HS-5 (cell line): ENCODE measurements around the gene CEP57.
"Not testable (repeated sequence)": the region's sequence is repeated elsewhere in the genome, so short reads cannot be mapped to it uniquely, and the experiment has no call there.

Experiments used
- DNase-seq: peaks from one replicate; pipeline ENCODE4 v3.0.0-alpha.2; 2012; ENCODE audit warnings: low read depth

CEP57 gene

DNA sequence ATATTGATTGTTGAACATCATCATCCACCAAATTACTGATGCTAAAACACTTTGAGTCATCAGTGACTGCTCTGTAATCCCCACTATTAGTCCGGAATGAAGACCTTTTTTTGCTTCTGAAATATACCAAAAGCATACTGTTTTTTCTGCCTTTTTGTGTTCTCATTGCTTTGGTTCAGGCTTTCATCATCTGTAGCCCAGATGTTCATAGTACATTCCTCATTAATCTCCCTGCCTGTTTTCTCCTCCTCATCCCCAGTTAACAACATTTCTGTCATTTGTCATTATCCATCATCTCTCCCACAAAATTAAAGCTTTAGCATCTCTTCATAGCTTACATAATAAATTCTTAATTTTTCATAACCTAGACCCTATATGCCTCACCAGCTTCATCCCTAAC lies 9.2 kb downstream of the CEP57 start:
- DNase-seq: no peak

DNA sequence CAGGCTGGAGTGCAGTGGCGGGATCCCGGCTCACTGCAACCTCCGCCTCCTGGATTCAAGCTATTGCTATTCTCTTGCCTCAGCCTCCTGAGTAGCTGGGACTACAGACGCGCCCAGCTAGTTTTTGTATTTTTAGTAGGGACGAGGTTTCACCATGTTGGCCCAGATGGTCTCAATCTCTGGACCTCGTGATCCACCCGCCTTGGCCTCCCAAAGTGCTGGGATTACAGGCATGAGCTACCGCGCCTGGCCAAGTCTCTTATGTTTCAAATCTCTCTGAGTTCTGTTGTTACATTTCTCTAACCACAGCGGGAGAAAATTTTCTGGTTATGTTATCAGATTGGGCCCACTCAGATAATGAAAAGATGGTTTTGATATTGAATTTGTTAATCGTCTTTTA lies 10.1 kb downstream of the CEP57 start:
- DNase-seq: no peak

DNA sequence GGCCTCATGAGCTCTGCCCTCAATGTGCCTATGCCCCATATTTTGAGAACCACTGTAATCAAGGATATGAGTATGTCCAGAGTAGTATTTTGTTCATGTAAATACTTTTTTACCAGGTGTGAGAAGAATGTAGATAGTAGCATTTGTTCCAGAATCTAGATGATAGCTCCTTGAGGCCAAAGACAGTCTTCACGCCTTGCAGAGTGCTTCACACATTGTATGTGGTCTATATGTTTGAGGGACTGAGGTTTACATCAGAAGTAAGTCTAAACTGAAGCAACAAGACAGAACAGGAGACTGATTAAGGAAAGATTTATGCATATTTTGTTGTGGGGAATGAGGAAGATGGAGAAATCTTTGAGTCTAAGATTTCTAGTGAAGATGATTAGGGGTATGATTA lies 12.5 kb downstream of the CEP57 start:
- DNase-seq: no peak

DNA sequence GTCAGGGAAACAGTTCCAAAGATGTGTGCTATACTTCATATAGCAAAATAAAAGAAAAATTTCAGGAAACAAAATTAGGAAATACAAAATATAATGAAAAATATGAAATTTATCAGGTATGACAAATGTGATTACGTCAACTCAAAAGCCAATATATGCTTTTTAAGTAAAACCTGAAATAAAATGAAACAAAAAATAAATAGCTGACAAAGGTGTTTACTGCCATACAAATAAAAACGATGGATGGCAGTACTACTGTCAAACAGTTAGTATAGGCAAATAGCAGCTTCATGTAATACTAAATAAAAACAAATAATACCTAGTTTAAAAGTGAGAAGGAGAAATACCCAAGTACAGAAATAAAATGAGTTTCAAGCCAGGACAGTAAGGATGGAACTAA lies 13.7 kb downstream of the CEP57 start:
- DNase-seq: no peak

DNA sequence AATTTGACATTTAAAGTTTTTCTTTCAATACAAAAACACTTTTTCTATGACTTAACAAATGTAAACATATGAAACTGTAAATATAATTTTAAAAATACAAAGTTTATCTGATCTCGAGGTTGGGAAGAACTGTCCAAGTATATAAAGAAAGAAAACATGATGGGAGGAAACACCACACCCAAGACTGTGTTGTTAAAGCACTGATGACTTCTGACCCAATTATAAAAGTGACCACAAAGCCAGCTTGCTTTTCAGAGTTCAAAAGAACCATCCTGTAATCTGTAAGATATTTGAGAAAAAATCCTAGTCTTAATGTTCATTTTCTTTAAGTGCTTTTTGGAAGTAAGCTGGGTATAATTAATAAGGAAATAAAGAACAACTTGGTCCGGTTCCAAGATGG lies 15.6 kb downstream of the CEP57 start:
- no peak for DNase-seq

DNA sequence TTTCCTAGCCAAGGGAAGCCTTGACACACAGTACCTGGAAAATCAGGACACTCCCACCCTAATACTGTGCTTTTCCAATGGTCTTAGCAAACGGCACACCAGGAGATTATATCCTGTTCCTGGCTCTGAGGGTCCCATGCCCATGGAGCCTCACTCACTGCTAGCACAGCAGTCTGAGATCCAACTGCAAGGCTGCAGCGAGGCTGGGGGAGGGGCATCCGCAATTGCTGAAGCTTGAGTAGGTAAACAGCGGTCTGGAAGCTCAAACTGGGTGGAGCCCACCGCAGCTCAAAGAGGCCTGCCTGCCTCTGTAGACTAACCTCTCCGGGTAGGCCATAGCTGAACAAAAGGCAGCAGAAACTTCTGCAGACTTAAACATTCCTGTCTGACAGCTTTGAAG lies 16.2 kb downstream of the CEP57 start:
- DNase-seq: not testable (repeated sequence)

DNA sequence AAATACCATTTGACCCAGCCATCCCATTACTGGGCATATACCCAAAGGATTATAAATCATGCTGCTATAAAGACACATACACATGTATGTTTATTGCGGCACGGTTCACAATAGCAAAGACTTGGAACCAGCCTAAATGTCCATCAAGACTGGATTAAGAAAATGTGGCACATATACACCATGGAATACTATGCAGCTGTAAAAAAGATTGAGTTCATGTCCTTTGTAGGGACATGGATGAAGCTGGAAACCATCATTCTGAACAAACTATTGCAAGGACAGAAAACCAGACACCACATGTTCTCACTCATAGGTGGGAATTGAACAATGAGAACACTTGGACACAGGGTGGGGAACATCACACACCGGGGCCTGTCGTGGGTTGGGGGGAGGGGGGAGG lies 20.8 kb downstream of the CEP57 start:
- DNase-seq: not testable (repeated sequence)

DNA sequence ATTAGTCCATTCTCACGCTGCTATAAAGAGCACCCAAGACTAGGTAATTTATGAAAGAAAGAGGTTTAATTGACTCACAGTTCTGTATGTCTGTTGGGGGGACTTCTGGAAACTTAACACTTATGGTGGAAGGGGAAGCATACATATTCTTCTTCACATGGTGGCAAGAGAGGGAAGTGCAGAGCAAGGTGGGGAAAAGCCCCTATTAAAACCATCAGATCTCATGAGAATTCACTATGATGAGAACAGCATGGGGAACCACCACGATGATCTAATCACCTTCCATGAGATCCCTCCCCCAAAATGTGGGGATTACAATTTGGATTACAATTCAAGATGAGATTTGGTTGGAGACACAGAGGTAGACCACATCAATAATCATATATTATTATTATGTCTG lies 25.7 kb downstream of the CEP57 start:
- no peak for DNase-seq

DNA sequence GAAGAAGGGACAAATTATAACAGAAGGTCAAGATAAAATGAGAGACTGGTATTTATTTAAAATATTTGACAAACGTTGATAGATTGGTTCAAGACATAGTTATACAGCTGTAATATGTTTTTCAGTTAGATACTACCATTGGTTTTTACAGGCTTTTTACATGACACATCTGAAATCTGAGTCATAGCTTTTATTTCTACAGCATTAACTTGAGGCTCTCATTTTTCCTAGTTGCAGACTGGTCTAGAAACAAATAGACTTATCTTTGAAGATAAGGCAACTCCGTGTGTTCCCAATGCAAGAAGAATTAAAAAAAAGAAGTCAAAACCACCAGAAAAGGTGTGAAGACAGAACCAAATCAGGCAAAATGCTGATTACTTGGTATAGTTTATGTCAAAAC lies 31.3 kb downstream of the CEP57 start:
- no peak for DNase-seq

DNA sequence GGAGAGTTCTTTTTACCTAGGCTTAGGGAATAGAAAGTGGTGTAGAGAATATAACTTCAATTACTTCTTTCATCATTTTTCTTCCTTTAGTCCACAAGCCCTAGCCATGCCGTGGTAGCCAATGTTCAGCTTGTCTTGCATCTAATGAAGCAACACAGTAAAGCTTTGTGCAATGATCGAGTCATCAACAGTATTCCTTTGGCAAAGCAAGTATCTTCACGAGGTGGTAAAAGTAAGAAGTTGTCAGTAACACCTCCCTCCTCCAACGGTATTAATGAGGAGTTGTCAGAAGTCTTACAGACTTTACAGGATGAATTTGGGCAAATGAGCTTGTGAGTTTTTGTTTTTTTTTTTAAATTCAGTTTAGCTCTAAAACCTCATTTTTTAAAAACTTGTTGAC lies 37.4 kb downstream of the CEP57 start:
- DNase-seq: no peak

DNA sequence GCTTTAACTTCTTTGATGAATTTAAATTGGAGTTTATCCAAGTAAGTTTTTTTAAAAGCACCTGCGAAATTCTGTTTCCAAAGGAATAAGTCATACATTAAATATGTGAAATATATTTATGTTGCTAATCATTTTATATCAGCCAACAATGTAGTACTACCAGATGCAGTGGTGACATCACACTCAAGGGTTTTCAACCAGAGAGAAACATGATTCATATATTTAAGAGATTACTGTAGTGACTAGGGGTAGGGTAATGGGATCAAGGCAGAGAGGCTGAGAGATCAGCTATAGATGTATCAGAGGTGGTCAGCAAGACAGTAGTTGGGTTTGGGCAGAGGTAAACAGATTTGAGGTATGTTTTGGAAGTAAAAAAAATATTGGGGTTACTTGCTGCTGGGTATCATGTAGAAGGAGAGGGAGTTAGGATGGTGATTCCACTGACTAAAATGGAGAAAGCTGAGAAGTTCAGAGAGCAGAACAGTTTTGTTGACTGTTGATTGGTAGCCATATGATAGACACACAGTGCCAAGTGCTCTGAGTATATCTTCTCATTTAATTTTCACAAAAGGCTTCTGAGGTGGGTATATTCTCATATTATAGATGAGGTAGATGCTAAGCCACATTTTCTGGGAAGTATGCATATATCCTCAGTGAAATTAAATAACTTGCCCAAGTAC lies 39.4 kb downstream of the CEP57 start:
- no peak for DNase-seq

DNA sequence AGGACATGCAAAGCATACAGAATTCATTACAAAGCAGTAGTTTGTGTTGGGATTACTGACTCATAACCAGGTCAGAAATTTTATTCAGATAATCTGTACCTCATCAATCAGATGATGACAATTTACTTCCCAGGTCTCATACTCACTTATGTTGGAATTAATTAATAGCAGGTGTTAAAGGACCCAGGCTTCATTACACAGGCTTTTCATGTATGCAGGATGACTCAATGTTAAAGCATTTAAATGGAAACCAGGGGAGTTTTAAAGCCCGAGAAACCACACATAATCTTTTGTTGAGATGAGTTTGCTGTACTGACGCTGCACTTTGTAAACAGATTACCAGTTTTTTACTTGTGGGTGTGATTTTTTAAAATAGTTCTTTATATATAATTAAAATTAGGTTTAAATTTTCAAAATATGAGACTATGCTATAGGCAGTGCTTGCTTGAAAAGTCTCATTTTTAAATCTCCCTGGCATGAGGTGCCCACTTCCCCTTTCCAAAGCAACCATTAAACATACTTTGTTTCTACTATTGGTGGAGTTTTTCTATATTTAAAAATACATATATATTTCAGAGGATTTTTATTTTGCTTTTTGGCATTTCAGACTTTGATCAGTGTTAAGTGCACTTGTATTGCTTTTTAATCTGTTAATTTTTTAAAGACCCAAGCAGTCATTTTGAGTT lies 41.0 kb downstream of the CEP57 start:
- DNase-seq: peak; percentile 88

DNA sequence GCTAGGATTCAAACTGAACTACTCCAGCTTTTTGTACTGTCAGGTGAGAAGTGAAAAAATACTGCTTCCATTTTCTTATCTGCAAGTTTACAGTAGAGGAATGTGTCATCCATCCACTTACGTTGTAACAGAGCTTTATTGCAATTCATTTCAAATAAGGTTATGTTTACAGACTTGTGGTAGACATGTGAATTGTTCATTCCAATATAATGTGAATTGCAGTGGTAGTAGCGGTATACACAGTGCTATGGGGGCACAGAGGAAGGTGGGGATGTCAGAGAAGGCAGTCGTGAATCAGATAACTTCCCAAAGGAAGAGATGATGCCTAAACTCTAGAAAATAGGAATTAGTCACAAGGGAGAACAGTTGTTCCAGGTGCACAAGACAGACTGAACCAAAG lies 42.5 kb downstream of the CEP57 start:
- DNase-seq: no peak

DNA sequence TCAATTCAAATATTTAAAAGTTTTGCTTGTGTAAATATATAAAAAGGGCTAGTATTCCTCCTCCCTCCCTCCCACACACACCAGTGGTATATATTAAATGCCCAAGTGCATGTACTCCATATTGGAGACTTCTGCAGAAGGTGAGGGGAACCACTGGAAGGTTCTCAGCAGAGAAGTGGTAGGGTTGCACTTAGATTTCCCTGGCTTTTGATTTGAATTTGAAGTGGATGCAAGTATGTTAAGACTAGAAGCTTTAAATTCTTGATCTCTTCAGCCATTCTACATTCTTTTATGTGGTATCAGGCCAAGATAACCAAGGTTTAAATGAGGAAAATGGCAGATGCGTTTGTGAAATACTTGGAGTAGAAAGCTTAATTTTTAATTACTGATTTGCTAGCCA lies 43.1 kb downstream of the CEP57 start:
- no peak for DNase-seq

DNA sequence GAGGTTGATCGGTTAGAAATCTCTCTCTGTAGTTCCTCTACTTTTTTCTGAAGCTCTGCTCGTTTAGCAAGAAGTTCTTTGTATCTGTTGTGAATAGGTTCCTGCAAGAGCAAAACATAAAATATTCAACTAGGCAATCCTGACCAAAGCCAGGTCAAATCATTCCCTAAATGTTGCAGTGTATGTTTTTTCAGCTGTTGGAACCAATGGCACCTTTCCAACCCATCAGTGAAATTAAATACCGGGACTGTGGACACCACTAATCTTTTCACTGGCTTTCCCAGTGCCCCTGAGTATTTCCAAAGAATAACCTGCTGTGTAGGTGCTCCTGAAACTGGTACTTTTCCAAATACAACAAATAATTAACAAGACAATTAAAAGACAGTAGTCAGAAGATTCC lies 45.1 kb downstream of the CEP57 start:
- no peak for DNase-seq

DNA sequence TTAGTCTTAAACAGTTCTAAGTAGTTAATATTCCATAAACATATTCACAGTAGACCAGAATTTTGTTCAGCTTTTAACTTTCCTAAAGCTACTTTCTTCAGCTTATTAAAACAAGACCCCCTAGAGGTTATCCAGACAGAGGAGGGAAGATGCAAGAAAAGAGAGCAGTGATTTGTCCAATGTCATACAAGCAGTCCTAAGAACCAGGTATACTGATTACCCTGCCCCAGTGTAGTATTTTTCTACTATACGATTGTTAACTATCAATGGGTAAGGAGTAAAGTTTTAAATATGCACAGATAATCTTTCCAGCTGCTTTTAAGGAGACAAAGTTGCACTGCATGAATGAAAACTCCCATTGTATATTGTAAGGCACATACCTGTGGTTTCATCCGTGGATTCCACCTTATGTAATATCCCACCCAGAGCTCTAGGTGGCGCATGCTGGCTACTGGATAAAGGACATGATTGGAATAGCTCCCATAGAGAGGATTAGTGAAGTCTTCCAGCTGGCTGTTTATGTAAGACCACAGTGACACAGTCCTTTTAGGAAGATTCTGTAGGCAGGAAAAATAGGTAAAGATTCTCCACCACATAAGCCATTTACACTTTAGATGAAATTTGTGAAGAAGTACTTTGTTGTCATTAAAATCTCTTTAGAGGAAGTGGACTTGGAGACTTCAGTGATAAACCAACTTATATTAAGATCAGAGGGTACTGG lies 45.6 kb downstream of the CEP57 start:
- no peak for DNase-seq

DNA sequence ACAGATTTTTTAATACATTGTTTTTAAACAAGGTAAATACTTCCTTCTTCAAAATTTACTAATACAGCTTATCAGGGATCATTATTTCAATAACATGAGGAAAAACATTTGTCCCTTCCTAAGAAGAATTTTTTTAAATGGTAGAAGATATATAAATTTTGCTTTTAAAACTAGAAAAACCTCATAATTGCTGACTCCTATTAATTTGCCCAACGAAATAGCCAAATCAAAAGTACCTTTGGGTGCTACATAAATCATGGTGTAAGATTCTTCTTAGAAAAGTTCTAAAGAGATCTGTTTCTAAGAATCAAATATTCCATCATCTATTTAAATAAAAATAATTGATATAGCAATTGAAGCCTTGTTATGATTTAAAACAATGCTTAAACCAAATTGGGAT lies 54.9 kb downstream of the CEP57 start:
- no peak for DNase-seq

DNA sequence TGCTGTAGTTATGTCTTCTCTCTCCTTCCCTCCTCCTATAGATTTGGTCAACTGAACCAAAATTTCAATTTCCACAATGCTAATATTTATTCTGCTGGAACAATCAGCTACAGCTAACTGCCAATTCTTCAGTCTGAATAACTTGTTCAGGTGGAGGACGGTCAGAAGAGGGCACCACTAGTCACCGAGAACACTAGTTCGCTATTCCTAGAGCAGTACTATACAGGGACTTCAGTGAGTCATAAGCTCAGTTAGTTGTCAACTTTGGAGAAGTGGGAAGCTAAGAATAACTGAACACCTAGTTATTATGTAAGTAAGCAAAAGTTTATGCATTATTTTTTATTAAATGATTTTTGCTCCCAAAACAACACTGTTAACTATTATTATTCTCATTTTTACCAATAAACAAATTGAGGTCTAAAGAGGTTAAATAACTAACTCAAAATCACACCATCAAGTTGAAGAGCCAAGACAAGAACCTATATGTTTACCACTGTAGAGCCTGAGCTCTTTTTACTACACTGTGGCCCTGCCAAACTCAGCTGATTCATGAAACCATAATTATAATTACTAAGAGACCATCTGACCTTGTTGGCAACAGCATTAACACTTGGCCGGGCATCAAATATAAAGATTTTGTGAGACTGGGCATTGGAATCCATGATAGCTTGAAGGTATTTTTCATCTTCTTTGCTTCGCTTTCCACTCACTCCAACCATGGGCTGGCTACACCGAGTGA lies 59.0 kb downstream of the CEP57 start:
- DNase-seq: no peak

DNA sequence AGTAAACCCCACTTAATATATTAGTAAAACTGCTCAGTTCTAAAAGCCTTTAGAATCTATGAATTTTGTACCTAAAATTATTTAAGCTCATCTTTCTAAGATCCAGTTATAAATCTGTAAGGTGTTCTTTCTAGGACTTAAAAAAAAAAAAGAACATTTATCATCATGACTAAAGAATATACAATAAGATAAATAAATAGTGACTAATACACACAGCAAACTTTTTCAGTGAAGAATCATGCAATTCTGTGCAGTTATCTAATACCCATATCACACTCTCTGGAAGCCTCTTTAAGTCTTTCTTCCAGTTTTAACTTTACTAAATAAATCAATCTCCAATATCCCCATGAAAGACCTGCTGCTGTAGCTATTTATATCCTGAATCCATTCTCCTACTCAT lies 59.8 kb downstream of the CEP57 start:
- DNase-seq: no peak

DNA sequence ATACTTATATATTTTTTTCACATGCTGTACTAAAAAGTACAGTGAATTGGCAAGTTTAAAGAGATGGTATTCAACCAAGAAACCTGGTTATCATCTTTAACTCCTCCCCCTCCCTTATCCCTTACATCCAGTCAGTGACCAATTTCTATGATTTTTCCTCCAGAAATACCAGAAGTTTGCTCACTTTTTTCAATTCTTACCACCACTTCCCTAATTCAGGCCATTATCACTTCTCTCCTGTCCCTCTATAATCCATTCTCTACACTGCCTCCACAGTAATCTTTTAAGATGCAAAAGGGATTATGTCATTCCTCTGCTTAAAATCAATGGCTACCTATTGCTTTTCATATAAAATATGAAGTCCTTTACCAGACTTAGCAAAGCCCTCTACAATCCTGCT lies 62.8 kb downstream of the CEP57 start:
- DNase-seq: no peak

DNA sequence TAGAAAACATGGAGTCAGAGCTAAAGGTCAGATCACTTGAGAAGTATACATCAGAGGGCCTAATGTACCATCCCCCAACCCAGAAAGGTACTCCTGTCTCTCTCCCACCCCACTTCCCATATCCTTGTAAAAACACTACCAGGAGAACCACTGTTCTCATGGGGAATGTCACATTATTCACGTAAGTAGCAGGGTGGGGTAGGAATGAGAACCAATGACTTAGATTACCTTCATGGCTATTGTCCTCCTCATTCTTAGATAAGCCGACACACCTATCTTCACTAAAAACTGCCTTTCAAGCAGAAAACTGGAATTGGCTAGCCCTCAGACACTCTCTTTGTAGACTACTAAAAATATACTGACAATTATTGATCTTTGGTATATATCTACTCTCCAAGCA lies 63.6 kb downstream of the CEP57 start:
- DNase-seq: no peak

DNA sequence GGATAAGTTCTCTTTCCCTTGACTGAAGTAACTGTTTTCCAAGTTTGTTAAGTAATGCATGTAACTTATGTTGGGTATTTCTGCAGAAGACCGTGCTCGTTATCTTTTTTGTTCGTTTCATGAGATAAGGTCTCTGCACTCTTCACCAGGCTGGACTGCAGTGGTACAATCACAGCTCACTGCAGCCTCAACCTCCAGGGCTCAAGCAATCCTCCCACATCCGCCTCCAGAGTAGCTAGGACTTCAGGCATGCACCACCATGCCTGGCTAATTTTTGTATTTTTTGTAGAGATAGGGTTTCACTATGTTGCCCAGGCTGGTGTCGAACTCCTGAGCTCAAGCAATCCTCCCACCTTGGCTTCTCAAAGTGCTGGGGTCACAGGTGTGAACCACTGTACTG lies 64.1 kb downstream of the CEP57 start:
- DNase-seq: not testable (repeated sequence)

DNA sequence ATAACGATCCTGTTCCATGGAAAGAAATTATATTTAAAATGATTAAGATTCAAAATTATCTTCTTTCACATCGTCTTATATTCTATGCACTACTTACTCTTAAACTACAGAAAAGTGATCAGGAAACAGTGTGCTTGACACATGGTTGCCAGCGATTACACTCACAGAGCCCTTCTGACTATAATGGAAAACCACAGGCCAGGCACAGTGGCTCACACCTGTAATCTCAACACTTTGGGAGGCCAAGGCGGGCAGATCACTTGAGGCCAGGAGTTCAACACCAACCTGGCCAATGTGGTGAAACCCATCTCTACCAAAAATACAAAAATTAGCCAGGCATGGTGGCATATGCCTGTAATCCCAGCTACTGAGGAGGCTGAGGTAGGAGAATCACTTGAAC lies 69.7 kb downstream of the CEP57 start:
- not testable (repeated sequence) for DNase-seq
